ENCODE data around the gene PPP1R37. TPM values are rescaled to one million over a fixed set of nuclear protein-coding genes. Genes with fewer than 3 reads are reported as not detected.

The PPP1R37 gene
- polyA plus RNA-seq, 3 donors, result 0.10 to 11.8 (median 0.22) TPM

GRCh38 chr19:45074744-45075300 lies 18.2 kb upstream of the PPP1R37 start:
- Mint-ChIP-seq H3K27me3 (ENCODE audit: low read depth in 3 of 3) (no peaks in the 10 kb centered on the region), H3K36me3 (peaks cover 23 to 37% of the 10 kb centered on the region in 2 donors), H3K4me1 (peaks cover 40% of the 10 kb centered on the region), H3K9me3 (no peaks in the 10 kb centered on the region), H3K27ac (peak overlapping the region; percentile 80 to 95 (median 87)), H3K4me3 (peak overlapping the region; percentile 66 to 77)
- peak overlapping the region; percentile 80 for H3K4me2 ChIP-seq (replicated peaks; ENCODE audit: extremely low read depth, low read length, poor library complexity, severe bottlenecking)
- H3K9me3 ChIP-seq (replicated peaks in 1 of 2; ENCODE audit: control insufficient read depth in 1 of 2, insufficient read depth in 1 of 2, low read length in 2 of 2), result no peaks in the 10 kb centered on the region
- H3K27me3 ChIP-seq (ENCODE audit: control insufficient read depth in 2 of 2, insufficient read depth in 2 of 2, low read length in 2 of 2), result no peaks in the 10 kb centered on the region
- H3K36me3 ChIP-seq (replicated peaks in 1 of 2; ENCODE audit: control insufficient read depth in 1 of 2, insufficient read depth in 2 of 2, low read length in 2 of 2), result peaks cover 29 to 32% of the 10 kb centered on the region in 2 donors
- peak overlapping the region; percentile 74 for H2AFZ ChIP-seq (ENCODE audit: insufficient read depth, low read depth, low read length, poor library complexity, severe bottlenecking)
- TF ChIP-seq CTCF (IDR thresholded peaks at IDR 0.05), result no peak
- peaks cover 74% of the 10 kb centered on the region for H3K79me2 ChIP-seq (ENCODE audit: insufficient read depth, low read length)
- peak overlapping the region; percentile 84 to 85 for H3K27ac ChIP-seq (ENCODE audit: low read depth in 1 of 2, low read length in 2 of 2)
- peak in 2 of 3 donors; percentile 51 to 83 for DNase-seq
- intact Hi-C loops (cut with micrococcal nuclease), result loop anchor here in 1 of 2 donors (1.0 to 5.0 kb wide), 2 partner anchors 16 to 102 kb away; partner anchors contain the start of genes BLOC1S3 and TRAPPC6A
- H4K20me1 ChIP-seq (ENCODE audit: insufficient read depth, low read length), result peaks cover 81% of the 10 kb centered on the region
- 64% methylated on average over 6 of the region's 11 CpGs for WGBS (ENCODE audit: insufficient coverage)
- peak overlapping the region; percentile 10 to 91 (median 42) for H3K4me3 ChIP-seq (replicated peaks in 1 of 3; ENCODE audit: low read depth in 2 of 3, low read length in 3 of 3)
- peak overlapping the region; percentile 68 for H3K9ac ChIP-seq (ENCODE audit: insufficient read depth, low read length, poor library complexity, severe bottlenecking)
- H3K4me1 ChIP-seq (ENCODE audit: control insufficient read depth in 1 of 2, insufficient read depth in 2 of 2, low read length in 2 of 2), result peaks cover 39 to 52% of the 10 kb centered on the region in 2 donors

- intact Hi-C loops (cut with micrococcal nuclease), result loop anchor here in 1 of 2 donors (1.0 to 5.0 kb wide), 2 partner anchors 16 to 102 kb away; partner anchors contain the start of genes BLOC1S3 and TRAPPC6A
- peak overlapping the region; percentile 81 for H3K9ac ChIP-seq (ENCODE audit: insufficient read depth, low read length, poor library complexity, severe bottlenecking)
These were observed 17.5 kb upstream of the PPP1R37 start for GRCh38 chr19:45075301-45076028.

More at GRCh38 chr19:45075301-45076028, 17.5 kb upstream of the PPP1R37 start:
- peaks cover 46% of the 10 kb centered on the region for H3K4me1 Mint-ChIP-seq
- H3K9me3 Mint-ChIP-seq, result no peaks in the 10 kb centered on the region
- H3K4me3 Mint-ChIP-seq, result peak overlapping the region; percentile 89 to 93
- peaks cover 44 to 58% of the 10 kb centered on the region in 2 donors for H3K4me1 ChIP-seq (ENCODE audit: control insufficient read depth in 1 of 2, insufficient read depth in 2 of 2, low read length in 2 of 2)
- under 1% methylated on average over 20 of the region's 26 CpGs for WGBS (ENCODE audit: insufficient coverage)
- H3K36me3 Mint-ChIP-seq, result peaks cover 16 to 31% of the 10 kb centered on the region in 2 donors
- peaks cover 23 to 26% of the 10 kb centered on the region in 2 donors for H3K36me3 ChIP-seq (replicated peaks in 1 of 2; ENCODE audit: control insufficient read depth in 1 of 2, insufficient read depth in 2 of 2, low read length in 2 of 2)
- no peak for TF ChIP-seq CTCF (IDR thresholded peaks at IDR 0.05)
- H3K4me2 ChIP-seq (replicated peaks; ENCODE audit: extremely low read depth, low read length, poor library complexity, severe bottlenecking), result peak overlapping the region; percentile 93
- DNase-seq, result peak; percentile 92 to 94 (median 92)
- H3K27me3 Mint-ChIP-seq (ENCODE audit: low read depth in 3 of 3), result peaks cover 0 to 2% (median 0%) of the 10 kb centered on the region in 3 donors
- peaks cover 81% of the 10 kb centered on the region for H3K79me2 ChIP-seq (ENCODE audit: insufficient read depth, low read length)
- peak overlapping the region; percentile 86 to 95 (median 94) for H3K27ac Mint-ChIP-seq
- H4K20me1 ChIP-seq (ENCODE audit: insufficient read depth, low read length), result peaks cover 79% of the 10 kb centered on the region
- H3K27ac ChIP-seq (ENCODE audit: low read depth in 1 of 2, low read length in 2 of 2), result peak overlapping the region; percentile 84 to 85
- H3K4me3 ChIP-seq (replicated peaks in 1 of 3; ENCODE audit: low read depth in 2 of 3, low read length in 3 of 3), result peak overlapping the region; percentile 67 to 91 (median 86)
- peak overlapping the region; percentile 90 for H2AFZ ChIP-seq (ENCODE audit: insufficient read depth, low read depth, low read length, poor library complexity, severe bottlenecking)
- no peaks in the 10 kb centered on the region for H3K27me3 ChIP-seq (ENCODE audit: control insufficient read depth in 2 of 2, insufficient read depth in 2 of 2, low read length in 2 of 2)
- no peaks in the 10 kb centered on the region for H3K9me3 ChIP-seq (replicated peaks in 1 of 2; ENCODE audit: control insufficient read depth in 1 of 2, insufficient read depth in 1 of 2, low read length in 2 of 2)
